Sciatic nerve (tissue), 2 donors: ENCODE results near the gene TMBIM4. TPM values are rescaled to one million over a fixed set of nuclear protein-coding genes. Genes with fewer than 3 reads are reported as not detected.
"Not testable (repeated sequence)": the region's sequence is repeated elsewhere in the genome, so short reads cannot be mapped to it uniquely, and the experiment has no call there.

Source experiments
- ATAC-seq: fragments of 200-7000 bp; cut with Tn5 transposase; one replicate; pipeline ENCODE4 v1.9.1; 2020; ENCODE audit warnings: mild to moderate bottlenecking, moderate library complexity
- DNase-seq: peaks from one replicate; pipeline ENCODE4 v3.0.0-alpha.2; 2020; ENCODE audit warnings: low spot score
- intact Hi-C: fragments of 100-400 bp; cut with DNase I; formaldehyde crosslinking; loops from one replicate; pipeline ENCODE4 v1.14.2; 2022
- total RNA-seq: library from RNA; stranded (reverse); fragmentation: NEBNext Ultra II Directional; extraction: Animal tissue kit (Norgen Biotek cat#: 25700); gene quantifications from one replicate; pipeline ENCODE4 v1.2.1, GENCODE V29; 2021
- donor health status: DM: no; HTN: no; CAD: no.
- donor health status: DM: no; HTN: no; CAD: no.

Gene TMBIM4
- 99.3 TPM for total RNA-seq

DNA sequence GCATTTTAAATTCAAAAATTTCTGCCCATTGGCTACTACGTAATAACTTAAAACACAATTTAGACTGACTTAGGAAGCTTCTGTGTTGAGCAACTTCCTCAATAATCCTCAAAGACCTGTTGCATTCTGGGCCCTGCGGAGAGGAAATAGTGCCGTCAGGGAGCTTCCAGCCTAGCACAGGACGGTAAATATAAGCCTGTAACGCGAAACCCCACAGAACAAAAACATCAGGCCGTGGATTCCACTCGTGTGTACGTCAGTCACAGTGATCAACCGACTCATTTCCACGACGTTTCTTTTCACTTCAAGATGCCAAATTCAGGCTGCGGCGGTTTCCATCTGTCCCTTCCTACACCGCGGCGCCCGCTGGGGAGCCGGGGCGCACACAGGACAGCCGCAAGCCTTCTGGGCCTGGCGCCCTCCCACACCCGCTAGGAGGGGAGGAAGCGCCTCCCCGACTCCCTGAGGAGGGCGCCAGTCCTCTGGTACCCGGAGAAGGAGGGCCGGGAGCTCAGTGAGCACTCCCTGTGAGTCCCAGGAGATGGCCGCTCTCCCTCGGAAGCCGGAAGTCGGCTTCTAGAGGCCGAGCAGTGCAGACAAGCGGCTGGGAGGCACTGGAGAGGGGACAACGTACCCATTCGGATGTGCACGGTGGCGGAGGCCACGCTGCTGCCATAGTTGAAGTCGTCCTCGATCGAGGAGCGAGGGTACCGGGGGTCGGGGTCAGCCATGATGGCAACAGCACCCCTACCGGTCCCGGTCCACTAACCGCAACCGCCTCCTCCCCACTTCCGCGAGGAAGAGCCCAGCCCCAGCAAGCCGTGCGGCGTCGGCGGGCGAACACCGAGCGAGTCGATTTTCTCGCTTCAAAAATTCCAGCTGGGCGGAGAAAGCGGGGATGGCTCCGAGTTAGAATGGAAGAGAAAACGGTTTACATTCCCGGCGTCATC lies at the start of gene TMBIM4:
Gene TMBIM4 (minus strand): TSS at position 776 of the 950 bp plus-strand sequence. CDS start 45 bp downstream, at position 731.
- intact Hi-C loops, result no loop called here
- DNase-seq (peak; percentile 93), ATAC-seq (peak; percentile 98)

GRCh38 chr12:66217342-66217917 lies 47.6 kb upstream of the TMBIM4 start:
- intact Hi-C loops, result no loop called here
- no peak for ATAC-seq
- no peak for DNase-seq

DNA sequence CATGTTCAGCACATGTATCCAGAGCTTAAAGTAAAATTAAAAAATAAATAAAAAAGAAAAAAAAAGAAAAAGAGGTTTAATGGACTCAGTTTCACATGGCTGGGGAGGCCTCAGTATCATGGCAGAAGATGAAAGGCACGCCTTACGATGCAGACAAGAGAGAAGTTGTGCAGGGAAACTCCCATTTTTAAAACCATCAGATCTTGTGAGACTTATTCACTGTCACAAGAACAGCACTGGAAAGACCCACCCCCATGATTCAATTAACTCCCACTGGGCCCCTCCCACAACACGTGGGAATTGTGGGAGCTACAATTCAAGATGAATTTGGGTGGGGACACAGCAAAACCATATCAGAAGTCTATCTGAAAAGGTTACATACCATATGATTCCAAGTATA lies 43.2 kb upstream of the TMBIM4 start:
- DNase-seq, ATAC-seq, intact Hi-C loops: not testable (repeated sequence)

DNA sequence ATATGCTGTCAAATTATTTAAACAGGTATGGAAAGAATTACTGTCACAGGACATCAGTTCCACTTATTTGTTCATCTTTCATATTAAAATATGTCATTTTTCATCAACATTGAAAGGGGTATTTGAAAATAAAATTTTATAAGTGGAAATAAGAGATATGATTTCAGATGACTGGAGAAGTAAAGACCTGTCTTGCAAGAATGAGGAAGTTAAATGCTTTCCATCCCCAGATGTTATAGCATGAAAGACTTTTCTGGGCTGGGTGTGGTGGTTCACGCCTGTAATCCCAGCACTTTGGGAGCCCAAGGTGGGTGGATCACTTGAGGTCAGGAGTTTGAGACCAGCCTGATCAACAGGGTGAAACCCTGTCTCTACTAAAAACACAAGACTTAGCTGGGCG lies 41.8 kb upstream of the TMBIM4 start:
- ATAC-seq, DNase-seq, intact Hi-C loops: not testable (repeated sequence)

DNA sequence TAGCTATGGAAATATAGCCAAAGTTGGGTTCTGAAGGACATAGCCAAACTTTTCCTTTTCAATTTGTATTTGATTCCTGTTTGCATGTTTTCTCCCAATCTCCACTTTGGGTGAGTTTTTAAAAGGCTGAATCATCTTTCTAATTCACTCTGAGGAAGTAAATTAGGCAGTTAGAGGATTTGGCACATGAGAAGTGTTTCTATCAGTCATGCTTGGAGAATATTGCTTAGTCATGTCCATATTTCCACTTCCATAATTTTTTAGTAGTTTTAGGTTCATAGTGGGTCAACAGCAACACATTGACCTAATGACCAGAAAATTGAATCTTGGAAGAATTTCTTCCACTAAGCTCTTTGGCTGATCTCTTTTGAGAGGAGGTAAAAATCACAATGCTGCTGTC lies 41.0 kb upstream of the TMBIM4 start:
- DNase-seq, result no peak
- ATAC-seq, result no peak
- intact Hi-C loops, result no loop called here

GRCh38 chr12:66206141-66206540 lies 36.3 kb upstream of the TMBIM4 start:
- DNase-seq (no peak), ATAC-seq (no peak)
- intact Hi-C loops, result no loop called here

DNA sequence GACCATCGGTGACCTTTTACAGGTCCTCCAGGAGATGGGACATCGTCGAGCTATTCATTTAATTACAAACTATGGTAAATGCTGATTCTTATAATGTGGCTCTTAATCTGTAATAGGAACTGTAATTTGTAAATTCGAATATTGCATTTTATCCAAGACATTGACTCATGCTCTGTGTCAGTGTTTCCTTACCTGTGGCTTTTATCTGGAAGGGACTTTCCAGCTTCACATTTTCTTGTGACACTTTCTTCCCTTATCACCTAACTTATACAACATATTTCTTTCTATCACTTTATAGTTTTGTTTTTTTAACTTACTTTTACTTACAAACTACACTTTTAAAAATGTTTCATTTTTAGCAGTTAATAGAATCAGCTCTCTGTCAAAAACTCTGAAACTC lies 34.0 kb upstream of the TMBIM4 start:
- intact Hi-C loops, result no loop called here
- no peak for DNase-seq
- ATAC-seq, result no peak

- intact Hi-C loops, result no loop called here
- no peak for ATAC-seq
Measured at GRCh38 chr12:66199831-66200509, 30.2 kb upstream of the TMBIM4 start.

GRCh38 chr12:66199141-66199540 lies 29.3 kb upstream of the TMBIM4 start:
- intact Hi-C loops, result no loop called here
- DNase-seq (no peak), ATAC-seq (peak; percentile 62)

More at GRCh38 chr12:66199831-66200509, 30.2 kb upstream of the TMBIM4 start:
- DNase-seq, result no peak

DNA sequence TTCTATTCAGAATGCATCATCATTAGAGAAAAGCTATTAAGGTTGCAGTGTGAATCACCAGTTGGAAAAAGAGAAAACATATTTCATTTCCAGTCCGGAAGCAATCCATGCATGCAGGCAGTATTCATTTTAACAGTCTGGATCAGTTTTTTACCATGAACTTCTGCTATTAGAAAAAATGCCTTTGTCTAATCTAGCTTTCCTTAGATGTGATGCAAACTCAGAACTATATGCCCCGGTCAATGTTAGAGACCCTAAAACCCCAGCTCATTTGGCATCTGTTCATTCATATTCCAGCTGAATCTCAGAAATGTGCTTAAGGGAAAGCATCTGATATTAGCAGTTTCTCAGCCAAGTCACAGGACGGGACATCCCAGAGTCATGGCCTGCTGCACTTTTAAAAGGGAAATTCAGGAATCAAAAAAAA lies 27.7 kb upstream of the TMBIM4 start:
- ATAC-seq, result no peak
- intact Hi-C loops, result no loop called here
- no peak for DNase-seq

GRCh38 chr12:66196806-66197205 lies 27.0 kb upstream of the TMBIM4 start:
- ATAC-seq (no peak), DNase-seq (no peak)
- intact Hi-C loops, result no loop called here

GRCh38 chr12:66195242-66195641 lies 25.4 kb upstream of the TMBIM4 start:
- intact Hi-C loops, result no loop called here
- ATAC-seq (no peak), DNase-seq (no peak)

DNA sequence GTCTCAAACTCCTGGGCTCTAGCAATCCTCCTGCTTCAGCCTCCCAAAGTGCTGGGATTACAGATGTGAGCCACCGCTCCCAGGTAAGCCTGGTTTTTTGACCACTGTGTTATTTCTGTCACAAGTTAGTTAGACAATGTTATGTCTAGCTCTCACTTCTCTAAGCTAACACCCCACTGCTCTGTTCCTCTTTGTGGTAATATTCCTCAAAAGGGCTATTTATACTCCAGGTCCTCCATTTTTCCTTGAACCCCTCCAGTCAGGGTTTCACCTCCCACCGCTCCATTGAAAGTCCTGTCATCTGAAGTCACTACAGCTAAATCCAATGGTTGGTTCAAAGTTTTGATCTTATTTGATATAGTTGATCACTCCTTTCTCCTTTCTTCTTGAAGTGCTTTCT lies 24.3 kb upstream of the TMBIM4 start:
- intact Hi-C loops, result no loop called here
- ATAC-seq, result no peak
- no peak for DNase-seq

DNA sequence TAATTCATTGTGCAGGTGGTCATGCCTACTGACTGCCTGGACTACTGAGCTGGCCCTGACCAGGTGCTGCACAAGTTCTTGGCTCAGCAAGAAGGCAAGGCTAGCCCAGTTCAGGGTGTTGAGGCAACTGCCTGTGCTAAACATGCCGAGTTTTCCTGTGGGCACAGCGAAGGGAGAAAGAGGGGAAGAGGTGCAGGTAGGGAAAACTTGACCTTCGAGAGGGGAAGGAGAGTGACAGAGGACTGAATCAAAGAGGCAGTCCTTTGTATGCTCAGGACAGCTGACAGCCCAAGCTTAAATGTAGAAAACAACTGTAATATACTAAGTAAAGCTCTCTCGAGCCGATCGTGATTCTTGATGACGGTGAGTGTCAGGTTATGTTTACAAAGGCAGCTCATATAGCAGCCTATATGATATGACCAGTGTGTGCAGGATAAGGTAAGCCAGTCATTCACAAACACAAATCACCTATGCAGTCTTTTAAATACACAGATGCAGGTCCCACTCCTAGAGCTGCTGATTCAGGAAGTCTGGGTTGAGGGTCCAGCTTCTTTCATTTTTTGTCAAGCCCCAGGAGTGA lies 21.8 kb upstream of the TMBIM4 start:
- intact Hi-C loops, result no loop called here
- ATAC-seq, result no peak
- DNase-seq, result no peak

DNA sequence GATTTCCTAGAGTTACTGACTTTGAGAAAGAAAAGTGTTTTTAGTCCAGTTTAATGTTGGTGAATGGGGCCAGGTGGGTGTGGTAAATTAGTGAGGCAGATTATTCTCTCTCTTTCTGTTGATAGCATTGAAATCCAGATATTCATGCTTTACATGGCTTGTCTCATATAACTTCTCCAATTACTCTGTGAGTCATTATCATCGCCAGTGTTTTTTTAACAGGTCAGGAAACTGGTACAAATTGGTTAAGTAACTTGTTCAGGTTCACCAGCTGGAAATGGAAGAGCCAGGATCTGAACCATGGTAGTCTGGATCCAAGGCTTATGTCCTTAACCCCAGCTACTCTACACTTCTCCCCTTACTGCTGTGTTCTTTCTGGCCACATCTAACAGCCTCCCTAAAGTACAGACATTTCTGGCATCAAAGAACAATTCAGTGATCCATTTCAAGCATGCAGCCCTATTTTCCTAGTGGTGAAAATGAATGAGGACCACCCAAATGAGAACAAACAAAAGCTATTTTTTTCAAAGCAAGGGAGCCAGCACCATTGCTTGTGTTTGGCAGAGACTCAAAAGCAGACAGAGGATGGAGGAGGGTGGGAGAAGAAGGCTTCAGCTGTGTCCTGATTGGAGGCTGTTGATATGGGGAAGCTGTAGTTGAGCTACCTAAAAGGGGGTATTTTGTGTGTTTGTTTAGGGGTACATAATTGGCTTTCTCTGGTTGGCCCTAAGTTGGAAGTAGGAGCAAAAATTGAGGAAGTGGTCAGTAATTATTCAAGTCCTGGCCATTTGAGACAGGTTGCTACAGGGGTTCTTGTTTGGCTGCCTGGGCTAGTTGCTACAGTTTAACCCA lies 20.9 kb upstream of the TMBIM4 start:
- ATAC-seq (no peak), DNase-seq (no peak)
- intact Hi-C loops, result no loop called here

DNA sequence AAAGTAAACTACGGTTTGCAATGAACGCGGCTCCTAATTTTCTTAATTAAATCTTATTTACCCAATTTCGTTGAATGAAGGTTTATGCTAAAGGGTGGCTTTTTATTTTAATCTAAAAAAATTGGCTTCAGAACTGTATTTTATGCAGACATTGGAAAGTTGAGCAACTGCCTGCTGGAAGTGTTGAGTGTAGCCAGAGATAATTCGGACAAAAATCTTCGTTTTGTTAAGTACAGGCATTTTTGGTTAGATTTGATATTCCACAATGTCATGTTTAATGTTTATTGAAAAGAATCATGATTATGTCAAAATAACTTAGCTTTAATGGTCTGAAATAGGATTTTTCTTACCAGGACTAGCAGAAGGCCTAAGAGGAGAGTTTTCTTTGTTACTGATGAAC lies 20.1 kb upstream of the TMBIM4 start:
- DNase-seq (no peak), ATAC-seq (no peak)
- intact Hi-C loops, result no loop called here

- no peak for DNase-seq
- no peak for ATAC-seq
- intact Hi-C loops, result no loop called here
Measured at GRCh38 chr12:66189486-66189843, 19.7 kb upstream of the TMBIM4 start.

GRCh38 chr12:66188584-66189485 lies 19.0 kb upstream of the TMBIM4 start, which contains the start of gene IRAK3:
IRAK3 (plus strand) TSS chr12:66189214; CDS start chr12:66189300, 86 bp downstream.
- peak; percentile 86 for DNase-seq
- intact Hi-C loops, result no loop called here
- ATAC-seq, result peak; percentile 98
